Measurements from ENCODE around the gene ACOT4. TPM values are rescaled to one million over a fixed set of nuclear protein-coding genes. Genes with fewer than 3 reads are reported as not detected.
"Not testable (repeated sequence)": the region's sequence is repeated elsewhere in the genome, so short reads cannot be mapped to it uniquely, and the experiment has no call there.

The ACOT4 gene
- total RNA-seq, 2 experiments from 2014 or later, result 1.8 to 2.2 TPM

- intact Hi-C loops (cut with micrococcal nuclease); POLR2A ChIA-PET; DNase-seq; H3K27ac Mint-ChIP-seq; H3K27me3 Mint-ChIP-seq; H3K9me3 Mint-ChIP-seq; CTCF ChIA-PET; H3K4me3 Mint-ChIP-seq; ATAC-seq: not testable (repeated sequence)
- H3K36me3 Mint-ChIP-seq (ENCODE audit: low read depth), result peaks cover 27% of the 10 kb centered on the region
- peaks cover 26% of the 10 kb centered on the region for H3K4me1 Mint-ChIP-seq (ENCODE audit: low read depth)
These were observed 29.0 kb upstream of the ACOT4 start for GRCh38 chr14:73562696-73563095.

- intact Hi-C loops (cut with micrococcal nuclease), result loop anchor here (5.0 kb wide), 1 partner anchor 39 kb away; no protein-coding TSS in a partner anchor
- Mint-ChIP-seq H3K4me3 (peak overlapping the region; percentile 88), H3K4me1 (ENCODE audit: low read depth) (peaks cover 43% of the 10 kb centered on the region), H3K36me3 (ENCODE audit: low read depth) (peaks cover 38% of the 10 kb centered on the region)
- H3K9me3 Mint-ChIP-seq, ATAC-seq, H3K27me3 Mint-ChIP-seq, H3K27ac Mint-ChIP-seq, DNase-seq: not testable (repeated sequence)
- ChIA-PET POLR2A (interaction anchor here (1.3 to 1.4 kb wide), 2 partner anchors 25 to 58 kb away, joined by 3 read pairs; partner anchors contain the start of gene ACOT4), CTCF (interaction anchor here (0.6 to 2.5 kb wide), 5 partner anchors 10 to 519 kb away, joined by 3 to 9 read pairs (median 4); no protein-coding TSS in a partner anchor)
These were observed 25.2 kb upstream of the ACOT4 start for GRCh38 chr14:73566431-73566830.

- ChIA-PET CTCF (interaction anchor here (0.6 to 2.7 kb wide), 7 partner anchors 9 to 519 kb away, joined by 3 to 12 read pairs (median 4); partner anchors contain the start of gene RIOX1), POLR2A (interaction anchor here (0.6 to 1.3 kb wide), 3 partner anchors 25 to 143 kb away, joined by 3 read pairs; partner anchors contain the start of genes ACOT4 and RIOX1)
- Mint-ChIP-seq H3K27ac (peak overlapping the region; percentile 99), H3K4me3 (peak overlapping the region; percentile 88), H3K4me1 (ENCODE audit: low read depth) (peaks cover 43% of the 10 kb centered on the region), H3K36me3 (ENCODE audit: low read depth) (peaks cover 38% of the 10 kb centered on the region)
- not testable (repeated sequence) for H3K27me3 Mint-ChIP-seq, ATAC-seq, DNase-seq, H3K9me3 Mint-ChIP-seq
- intact Hi-C loops (cut with micrococcal nuclease), result loop anchor here (5.0 kb wide), 1 partner anchor 40 kb away; no protein-coding TSS in a partner anchor
These were observed 24.7 kb upstream of the ACOT4 start for GRCh38 chr14:73566935-73567334.

- H3K4me3 Mint-ChIP-seq, result peak overlapping the region; percentile 88
- POLR2A ChIA-PET, result interaction anchor here (0.6 to 1.3 kb wide), 2 partner anchors 77 to 144 kb away, joined by 3 read pairs; partner anchors contain the start of gene RIOX1
- H3K9me3 Mint-ChIP-seq, result peaks cover 9% of the 10 kb centered on the region
- peaks cover 43% of the 10 kb centered on the region for H3K4me1 Mint-ChIP-seq (ENCODE audit: low read depth)
- intact Hi-C loops (cut with micrococcal nuclease), result loop anchor here (5.0 kb wide), 1 partner anchor 40 kb away; no protein-coding TSS in a partner anchor
- peak overlapping the region; percentile 99 for H3K27ac Mint-ChIP-seq
- peaks cover 38% of the 10 kb centered on the region for H3K36me3 Mint-ChIP-seq (ENCODE audit: low read depth)
- CTCF ChIA-PET, result interaction anchor here (1.0 to 2.7 kb wide), 6 partner anchors 9 to 77 kb away, joined by 3 to 12 read pairs (median 4); partner anchors contain the start of gene RIOX1
- no peak for ATAC-seq
- TF ChIP-seq CTCF (IDR thresholded peaks at IDR 0.05), result no peak
- peak; percentile 14 for DNase-seq
- H3K27me3 Mint-ChIP-seq, result no peaks in the 10 kb centered on the region
These were observed 24.3 kb upstream of the ACOT4 start for GRCh38 chr14:73567358-73567757.

- H3K4me1 Mint-ChIP-seq (ENCODE audit: low read depth), result peaks cover 43% of the 10 kb centered on the region
These were observed 23.5 kb upstream of the ACOT4 start for GRCh38 chr14:73567951-73568885.

GRCh38 chr14:73568886-73569184 lies 22.8 kb upstream of the ACOT4 start:
- Mint-ChIP-seq H3K27ac (peak overlapping the region; percentile 99), H3K4me3 (peak overlapping the region; percentile 88), H3K4me1 (ENCODE audit: low read depth) (peaks cover 43% of the 10 kb centered on the region), H3K36me3 (ENCODE audit: low read depth) (peaks cover 42% of the 10 kb centered on the region)
- intact Hi-C loops (cut with micrococcal nuclease), result loop anchor here (5.0 kb wide), 1 partner anchor 42 kb away; no protein-coding TSS in a partner anchor
- ATAC-seq, H3K27me3 Mint-ChIP-seq, H3K9me3 Mint-ChIP-seq, DNase-seq: not testable (repeated sequence)
- CTCF ChIA-PET, result interaction anchor here (0.6 to 2.7 kb wide), 9 partner anchors 23 to 831 kb away, joined by 3 to 12 read pairs (median 4); partner anchors contain the start of genes ACOT4 and RIOX1
- POLR2A ChIA-PET, result interaction anchor here (0.5 to 2.9 kb wide), 9 partner anchors 22 to 190 kb away, joined by 3 to 11 read pairs (median 3); no protein-coding TSS in a partner anchor

More at GRCh38 chr14:73567951-73568885, 23.5 kb upstream of the ACOT4 start:
- intact Hi-C loops (cut with micrococcal nuclease), result loop anchor here (5.0 kb wide), 1 partner anchor 41 kb away; no protein-coding TSS in a partner anchor
- TF ChIP-seq CTCF (IDR thresholded peaks at IDR 0.05), result no peak
- H3K36me3 Mint-ChIP-seq (ENCODE audit: low read depth), result peaks cover 38% of the 10 kb centered on the region
- DNase-seq, result peak; percentile 43
- no peaks in the 10 kb centered on the region for H3K27me3 Mint-ChIP-seq
- peak; percentile 8 for ATAC-seq
- H3K4me3 Mint-ChIP-seq, result peak overlapping the region; percentile 88
- H3K27ac Mint-ChIP-seq, result peak overlapping the region; percentile 99
- ChIA-PET POLR2A (interaction anchor here (0.5 to 2.9 kb wide), 11 partner anchors 21 to 191 kb away, joined by 3 to 11 read pairs (median 3); partner anchors contain the start of gene RIOX1), CTCF (interaction anchor here (0.8 to 2.7 kb wide), 11 partner anchors 8 to 395 kb away, joined by 3 to 12 read pairs (median 4); partner anchors contain the start of genes ACOT4 and RIOX1)
- H3K9me3 Mint-ChIP-seq, result peaks cover 5% of the 10 kb centered on the region

- Mint-ChIP-seq H3K4me1 (ENCODE audit: low read depth) (peaks cover 40% of the 10 kb centered on the region), H3K27ac (peak within 1 kb of the TSS; percentile 99), H3K36me3 (ENCODE audit: low read depth) (peaks cover 44% of the 10 kb centered on the region), H3K4me3 (peak within 1 kb of the TSS; percentile 88)
- ATAC-seq (peak; percentile 69), DNase-seq (peak; percentile 91)
- CTCF ChIA-PET, result interaction anchor here (0.6 to 2.7 kb wide), 14 partner anchors 10 to 831 kb away, joined by 3 to 12 read pairs (median 4); partner anchors contain the start of genes ACOT4, NUMB and RIOX1
- POLR2A ChIA-PET, result interaction anchor here (0.5 to 2.9 kb wide), 12 partner anchors 22 to 282 kb away, joined by 3 to 11 read pairs (median 3); a partner anchor contains a TSS
- H3K9me3 Mint-ChIP-seq, H3K27me3 Mint-ChIP-seq: not testable (repeated sequence)
- intact Hi-C loops (cut with micrococcal nuclease), result loop anchor here (5.0 kb wide), 1 partner anchor 42 kb away; no protein-coding TSS in a partner anchor
These were observed 22.3 kb upstream of the ACOT4 start, which contains the start of gene ACOT2 for GRCh38 chr14:73569185-73569958. ACOT2 (plus strand) TSS chr14:73569213; CDS start chr14:73569241, 28 bp downstream.
